PC-9 (cell line): Measurements from ENCODE around the gene DLG4. TPM values are rescaled to one million over a fixed set of nuclear protein-coding genes. Genes with fewer than 3 reads are reported as not detected.

Source experiments
- BruUV-seq: library from RNA; stranded (reverse); fragments of 400-500 nt; replicated peaks from 2 replicates; lab custom pipeline; 2021; lab: Mats Ljungman, UMichigan
- CTCF ChIA-PET: fragments of 300-600 bp; sonication (Branson Sonifier 250); formaldehyde crosslinking; loops from one replicate; lab custom pipeline; 2022; ENCODE audit warnings: antibody characterized with exemption; lab: Charles Lee
- POLR2A ChIA-PET: fragments of 300-600 bp; sonication (Branson Sonifier 250); formaldehyde crosslinking; loops from one replicate; lab custom pipeline; 2022; ENCODE audit warnings: antibody characterized with exemption; ENCODE audit not compliant: unreplicated experiment; lab: Charles Lee
- DNase-seq, 2 experiments: peaks; one replicate each; pipeline versions ENCODE4 v3.0.0 to v3.0.0-alpha.2; 2015 to 2022; ENCODE audit warnings: mixed read lengths in 1 of 2
- H2AFZ ChIP-seq: fragments of 200-600 bp; sonication (generic); 2 replicates; pipeline ENCODE4 v1.8.1; 2017; ENCODE audit warnings: antibody characterized with exemption
- H3F3A ChIP-seq: fragments of 200-600 bp; sonication (generic); 2 replicates; pipeline ENCODE4 v1.8.1; 2017; ENCODE audit warnings: antibody characterized with exemption, mild to moderate bottlenecking, low read depth; ENCODE audit not compliant: insufficient read depth
- H3K27ac ChIP-seq: fragments of 200-600 bp; sonication (generic); 2 replicates; pipeline ENCODE4 v1.6.1; 2016; ENCODE audit warnings: mixed run types
- H3K27me3 ChIP-seq: fragments of 200-600 bp; sonication (generic); 2 replicates; pipeline ENCODE4 v1.6.1; 2016; ENCODE audit warnings: low read depth, mixed run types; ENCODE audit not compliant: insufficient read depth
- H3K36me3 ChIP-seq: fragments of 200-600 bp; sonication (generic); 2 replicates; pipeline ENCODE4 v1.6.1; 2016; ENCODE audit warnings: low read depth, mixed run types
- H3K4me1 ChIP-seq: fragments of 200-600 bp; sonication (generic); replicated peaks from 2 replicates; pipeline ENCODE4 v1.6.1; 2016; ENCODE audit warnings: mixed run types; ENCODE audit not compliant: insufficient read depth
- H3K4me2 ChIP-seq: fragments of 200-600 bp; sonication (generic); 2 replicates; pipeline ENCODE4 v1.6.1; 2017; ENCODE audit warnings: mixed run types
- H3K4me3 ChIP-seq: fragments of 200-600 bp; sonication (generic); 2 replicates; pipeline ENCODE4 v1.6.1; 2016; ENCODE audit warnings: mixed run types
- H3K79me2 ChIP-seq: fragments of 200-600 bp; sonication (generic); 2 replicates; pipeline ENCODE4 v1.6.1; 2017; ENCODE audit warnings: low read depth, mixed run types
- H3K9me2 ChIP-seq: fragments of 200-600 bp; sonication (generic); 2 replicates; pipeline ENCODE4 v1.8.1; 2017; ENCODE audit warnings: mild to moderate bottlenecking; ENCODE audit not compliant: insufficient read depth
- H3K9me3 ChIP-seq: fragments of 200-600 bp; sonication (generic); 2 replicates; pipeline ENCODE4 v1.8.1; 2016; ENCODE audit warnings: low read depth; ENCODE audit not compliant: insufficient read depth
- H4K20me1 ChIP-seq: fragments of 200-600 bp; sonication (generic); 2 replicates; pipeline ENCODE4 v1.8.1; 2017; ENCODE audit not compliant: insufficient read depth
- EZH2 ChIP-seq: fragments of 200-600 bp; sonication (generic); IDR thresholded peaks from 2 replicates; pipeline ENCODE4 v1.8.0; 2017; ENCODE audit warnings: antibody characterized with exemption, low read depth
- intact Hi-C: fragments of 100-400 bp; cut with micrococcal nuclease; formaldehyde crosslinking; loops from one replicate; pipeline ENCODE4 v1.10.0; 2022; ENCODE audit not compliant: unreplicated experiment
- total RNA-seq: library from RNA; stranded (reverse); gene quantifications from 2 replicates; pipeline ENCODE4 v1.2.3, GENCODE V29; 2021
- TF ChIP-seq, protein P1 (sequence below): fragments of 200-600 bp; sonication (generic); conservative IDR thresholded peaks from 2 replicates; pipeline ENCODE4 v1.6.1; 2017; ENCODE audit warnings: mixed run types, antibody characterized with exemption, mild to moderate bottlenecking, moderate library complexity

DLG4 gene
- total RNA-seq, 1 experiment from 2014 or later: 32.8 TPM

DNA sequence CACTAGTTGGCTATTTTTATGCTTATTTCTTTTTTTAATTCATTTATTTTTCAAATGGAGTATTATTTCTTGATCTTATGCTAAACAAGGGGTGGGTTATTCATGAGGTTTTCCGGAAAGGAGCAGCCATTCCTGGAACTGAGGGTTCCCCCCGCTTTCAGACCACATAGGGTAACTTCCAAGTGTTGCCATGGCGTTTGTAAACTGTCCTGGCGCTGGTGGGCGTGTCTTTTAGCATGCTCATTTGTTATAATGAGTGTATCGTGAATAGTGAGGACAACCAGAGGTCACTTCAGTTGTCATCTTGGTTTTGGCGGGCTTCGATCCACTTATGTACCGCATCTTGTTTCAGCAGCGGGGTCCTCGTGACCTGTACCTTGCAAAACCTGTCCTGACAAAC is 75.4 kb downstream of the DLG4 start:
- no TSS peak for BruUV-seq
- no peak overlapping the region for H3K4me3 ChIP-seq
- H3K9me3 ChIP-seq: no peaks in the 10 kb centered on the region
- H3K36me3 ChIP-seq: no peaks in the 10 kb centered on the region
- DNase-seq: no peak
- no peaks in the 10 kb centered on the region for H3K27me3 ChIP-seq
- H3F3A ChIP-seq: peaks cover 14% of the 10 kb centered on the region; the same call in 1 of the 2 replicates
- CTCF ChIA-PET: interaction anchor here (0.6 kb wide), 1 partner anchor 12 kb away, joined by 5 read pairs; no protein-coding TSS in a partner anchor
- H3K9me2 ChIP-seq: no peaks in the 10 kb centered on the region
- intact Hi-C loops: no loop called here
- TF ChIP-seq EZH2: no peak
- TF ChIP-seq, protein P1, sequence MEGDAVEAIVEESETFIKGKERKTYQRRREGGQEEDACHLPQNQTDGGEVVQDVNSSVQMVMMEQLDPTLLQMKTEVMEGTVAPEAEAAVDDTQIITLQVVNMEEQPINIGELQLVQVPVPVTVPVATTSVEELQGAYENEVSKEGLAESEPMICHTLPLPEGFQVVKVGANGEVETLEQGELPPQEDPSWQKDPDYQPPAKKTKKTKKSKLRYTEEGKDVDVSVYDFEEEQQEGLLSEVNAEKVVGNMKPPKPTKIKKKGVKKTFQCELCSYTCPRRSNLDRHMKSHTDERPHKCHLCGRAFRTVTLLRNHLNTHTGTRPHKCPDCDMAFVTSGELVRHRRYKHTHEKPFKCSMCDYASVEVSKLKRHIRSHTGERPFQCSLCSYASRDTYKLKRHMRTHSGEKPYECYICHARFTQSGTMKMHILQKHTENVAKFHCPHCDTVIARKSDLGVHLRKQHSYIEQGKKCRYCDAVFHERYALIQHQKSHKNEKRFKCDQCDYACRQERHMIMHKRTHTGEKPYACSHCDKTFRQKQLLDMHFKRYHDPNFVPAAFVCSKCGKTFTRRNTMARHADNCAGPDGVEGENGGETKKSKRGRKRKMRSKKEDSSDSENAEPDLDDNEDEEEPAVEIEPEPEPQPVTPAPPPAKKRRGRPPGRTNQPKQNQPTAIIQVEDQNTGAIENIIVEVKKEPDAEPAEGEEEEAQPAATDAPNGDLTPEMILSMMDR: no peak
- POLR2A ChIA-PET: no interaction called here
- no peak overlapping the region for H3K4me2 ChIP-seq
- H3K4me1 ChIP-seq: peaks cover 24% of the 10 kb centered on the region
- no peak overlapping the region for H3K27ac ChIP-seq
- no peaks in the 10 kb centered on the region for H4K20me1 ChIP-seq
- no peaks in the 10 kb centered on the region for H3K79me2 ChIP-seq
- no peak overlapping the region for H2AFZ ChIP-seq

DNA sequence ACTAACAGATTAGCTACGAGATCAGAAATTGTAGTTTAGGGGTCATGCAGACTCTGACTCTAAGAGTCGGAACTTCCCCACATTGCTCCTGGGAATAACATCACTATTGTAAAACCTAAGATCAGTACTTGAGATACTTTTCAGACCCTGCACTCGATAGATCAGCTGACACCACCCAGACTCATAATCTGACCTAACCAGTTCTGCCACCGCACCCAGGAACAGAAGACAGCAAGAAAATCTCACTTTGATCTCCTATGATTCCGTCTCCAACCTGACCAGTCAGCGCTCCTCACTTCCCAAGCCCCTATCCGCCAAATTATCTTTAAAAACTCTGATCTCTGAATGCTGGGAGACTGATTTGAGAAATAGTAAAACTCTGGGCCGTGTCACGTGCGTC is 77.8 kb downstream of the DLG4 start:
- H3K79me2 ChIP-seq: no peaks in the 10 kb centered on the region
- no peaks in the 10 kb centered on the region for H3K27me3 ChIP-seq
- no peaks in the 10 kb centered on the region for H3K9me3 ChIP-seq
- no TSS peak for BruUV-seq
- DNase-seq: peak; percentile 58 to 78
- H3K4me1 ChIP-seq: peaks cover 32% of the 10 kb centered on the region
- peak overlapping the region; percentile 23; the same call in 1 of the 2 replicates for H2AFZ ChIP-seq
- H3K9me2 ChIP-seq: no peaks in the 10 kb centered on the region
- H3F3A ChIP-seq: peaks cover 17% of the 10 kb centered on the region; the same call in 1 of the 2 replicates
- POLR2A ChIA-PET: no interaction called here
- peak overlapping the region; percentile 80 for H3K4me2 ChIP-seq
- H3K27ac ChIP-seq: peak overlapping the region; percentile 5; the same call in 1 of the 2 replicates
- CTCF ChIA-PET: interaction anchor here (0.6 kb wide), 1 partner anchor 268 kb away, joined by 3 read pairs; no protein-coding TSS in a partner anchor
- H4K20me1 ChIP-seq: no peaks in the 10 kb centered on the region
- no peak for TF ChIP-seq EZH2
- TF ChIP-seq, protein P1: no peak
- intact Hi-C loops: loop anchor here (1.0 kb wide), 1 partner anchor 23 kb away; no protein-coding TSS in a partner anchor
- H3K36me3 ChIP-seq: no peaks in the 10 kb centered on the region
- H3K4me3 ChIP-seq: 0 out of 2 replicates have a peak overlapping the region, but pooled peaks have one; percentile 21

DNA sequence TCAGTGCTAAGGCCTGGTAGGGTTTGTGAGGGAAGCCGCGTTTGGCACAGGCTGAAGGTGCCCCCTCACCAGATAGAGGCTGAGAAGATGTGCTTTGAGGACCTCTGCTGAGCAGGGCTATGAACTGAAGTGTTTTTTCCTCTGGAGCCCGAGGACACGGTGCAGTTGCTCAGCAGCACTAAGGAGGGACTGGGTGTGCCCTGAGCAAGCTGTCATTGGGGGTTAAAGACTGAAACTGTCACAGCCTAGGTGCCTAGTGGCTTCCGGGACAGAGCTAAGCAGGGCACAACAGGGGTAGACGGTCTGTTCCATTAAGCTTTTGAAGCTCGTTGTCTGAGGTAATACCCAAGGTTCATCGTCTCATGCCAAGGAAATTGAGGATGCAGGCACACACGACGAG is 80.2 kb downstream of the DLG4 start:
- H3F3A ChIP-seq: peaks cover 20% of the 10 kb centered on the region; the same call in 1 of the 2 replicates
- H3K79me2 ChIP-seq: no peaks in the 10 kb centered on the region
- ChIA-PET CTCF (interaction anchor here (0.5 to 1.3 kb wide), 2 partner anchors 26 to 75 kb away, joined by 5 to 8 read pairs; no protein-coding TSS in a partner anchor), POLR2A (no interaction called here)
- H3K27me3 ChIP-seq: no peaks in the 10 kb centered on the region
- H2AFZ ChIP-seq: no peak overlapping the region
- no peak overlapping the region for H3K4me3 ChIP-seq
- H3K9me2 ChIP-seq: no peaks in the 10 kb centered on the region
- H3K4me2 ChIP-seq: no peak overlapping the region
- H3K27ac ChIP-seq: no peak overlapping the region
- no peaks in the 10 kb centered on the region for H3K36me3 ChIP-seq
- no peaks in the 10 kb centered on the region for H4K20me1 ChIP-seq
- BruUV-seq: no TSS peak
- intact Hi-C loops: loop anchor here (5.0 kb wide), 1 partner anchor 38 kb away; the partner anchor contains the start of gene ASGR1
- DNase-seq: no peak
- TF ChIP-seq EZH2: no peak
- TF ChIP-seq, protein P1: no peak
- no peaks in the 10 kb centered on the region for H3K9me3 ChIP-seq
- H3K4me1 ChIP-seq: peaks cover 32% of the 10 kb centered on the region
